CD4-positive, alpha-beta T cell (primary cell): ENCODE data around the gene HAUS8. TPM values are rescaled to one million over a fixed set of nuclear protein-coding genes. Genes with fewer than 3 reads are reported as not detected.

Experiments used
- ATAC-seq: fragments of 200-7000 bp; cut with Tn5 transposase; one replicate; pipeline ENCODE4 v1.10.0; 2022; ENCODE audit warnings: mild to moderate bottlenecking; ENCODE audit not compliant: poor library complexity
- CTCF ChIA-PET: fragments of 350-600 bp; sonication (Branson Sonifier 250); formaldehyde crosslinking; loops from one replicate; lab custom pipeline; 2021; ENCODE audit warnings: antibody characterized with exemption, inconsistent platforms; lab: Charles Lee
- POLR2A ChIA-PET: fragments of 350-600 bp; sonication (Branson Sonifier 250); formaldehyde crosslinking; loops from one replicate; lab custom pipeline; 2021; ENCODE audit warnings: antibody characterized with exemption, inconsistent platforms; lab: Charles Lee
- DNase-seq, 14 experiments: peaks; one replicate each; pipeline ENCODE4 v3.0.0-alpha.2; 2013 to 2020; ENCODE audit warnings: mixed read lengths in 2 of 14
- H3K27ac ChIP-seq, 2 donors: one replicate each; pipeline versions ENCODE4 v1.5.1 to v1.7.0; 2013; ENCODE audit warnings: low read length in 2 of 2, low read depth in 1 of 2, mild to moderate bottlenecking in 1 of 2
- H3K27me3 ChIP-seq, 2 experiments: 1 replicate in 1 of 2; 2 replicates in 1 of 2; pipeline versions ENCODE4 v1.6.1 to v1.7.0; 2013; ENCODE audit warnings: low read length in 2 of 2, control low read depth in 1 of 2, mild to moderate bottlenecking in 1 of 2, moderate library complexity in 1 of 2; ENCODE audit not compliant: insufficient read depth in 2 of 2, control insufficient read depth in 1 of 2
- H3K36me3 ChIP-seq: one replicate; pipeline ENCODE4 v1.6.1; 2013; ENCODE audit warnings: low read length, control low read depth; ENCODE audit not compliant: insufficient read depth
- H3K4me1 ChIP-seq: one replicate; pipeline ENCODE4 v1.6.1; 2013; ENCODE audit warnings: low read length, control low read depth; ENCODE audit not compliant: insufficient read depth
- H3K4me3 ChIP-seq: one replicate; pipeline ENCODE4 v1.5.1; 2013; ENCODE audit warnings: mild to moderate bottlenecking, low read length, moderate library complexity
- H3K9me3 ChIP-seq, 2 experiments: 1 replicate in 1 of 2; 2 replicates in 1 of 2; pipeline versions ENCODE4 v1.6.1 to v1.7.0; 2013; ENCODE audit warnings: low read length in 2 of 2, mild to moderate bottlenecking in 2 of 2, control low read depth in 1 of 2, moderate library complexity in 1 of 2; ENCODE audit not compliant: control insufficient read depth in 1 of 2, insufficient read depth in 1 of 2
- H3K27ac Mint-ChIP-seq: one replicate; pipeline ENCODE4 v1.8.0; 2020; ENCODE audit warnings: mixed read lengths
- H3K27me3 Mint-ChIP-seq: one replicate; pipeline ENCODE4 v1.8.0; 2021; ENCODE audit warnings: mixed read lengths
- H3K36me3 Mint-ChIP-seq: one replicate; pipeline ENCODE4 v1.8.0; 2021; ENCODE audit warnings: low read depth, mixed read lengths
- H3K4me1 Mint-ChIP-seq: one replicate; pipeline ENCODE4 v1.8.0; 2021; ENCODE audit warnings: low read depth, mixed read lengths
- H3K4me3 Mint-ChIP-seq: one replicate; pipeline ENCODE4 v1.8.0; 2020; ENCODE audit warnings: mild to moderate bottlenecking, mixed read lengths
- H3K9me3 Mint-ChIP-seq: one replicate; pipeline ENCODE4 v1.8.0; 2020; ENCODE audit warnings: mixed read lengths
- intact Hi-C, 2 experiments: fragments of 100-400 bp; cut with DNase I in 1 of 2; cut with micrococcal nuclease in 1 of 2; formaldehyde crosslinking; loops; one replicate each; pipeline versions ENCODE4 v1.15.1 to v1.9.0; 2023 to 2025; cut with DNase I, micrococcal nuclease
- total RNA-seq, 174 experiments: library from RNA in 2 of 174; stranded (reverse) in 2 of 174; gene quantifications; one replicate each; pipeline ENCODE4 v1.2.3 and lab custom pipeline; 2021 to 2026
- TF ChIP-seq, protein P1 (sequence below): fragments of 200-600 bp; IDR thresholded peaks from one replicate; pipeline ENCODE4 v1.8.0; 2022; ENCODE audit warnings: antibody characterized with exemption, mild to moderate bottlenecking

The HAUS8 gene
- total RNA-seq, 2 experiments from 2014 or later: 20.6 to 20.7 TPM

DNA sequence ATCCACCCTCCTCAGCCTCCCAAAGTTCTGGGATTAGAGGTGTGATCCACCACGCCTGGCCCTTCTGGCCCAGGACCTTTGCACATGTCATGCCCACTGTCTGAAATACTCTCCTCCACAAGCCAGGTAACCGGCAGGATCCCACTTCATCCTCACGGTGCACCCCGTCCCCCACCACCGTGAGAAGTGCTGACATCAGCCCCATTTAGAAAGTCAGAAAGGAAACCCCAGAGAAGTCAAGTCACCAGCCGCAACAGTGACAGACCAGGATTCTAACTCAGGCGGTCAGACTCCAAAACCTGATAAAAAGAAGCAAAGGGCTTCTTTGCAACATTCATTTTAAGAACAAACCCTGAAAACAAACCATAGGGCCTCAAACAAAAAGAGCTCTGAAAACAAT lies 52.5 kb downstream of the HAUS8 start:
- POLR2A ChIA-PET: no interaction called here
- peaks cover 16 to 26% of the 10 kb centered on the region in 2 experiments for H3K9me3 ChIP-seq
- Mint-ChIP-seq H3K27ac (no peak overlapping the region), H3K9me3 (peaks cover 7% of the 10 kb centered on the region), H3K36me3 (peaks cover 6% of the 10 kb centered on the region), H3K4me3 (no peak overlapping the region), H3K27me3 (peaks cover 38% of the 10 kb centered on the region), H3K4me1 (peaks cover 5% of the 10 kb centered on the region)
- DNase-seq (no peak), ATAC-seq (no peak)
- H3K36me3 ChIP-seq: no peaks in the 10 kb centered on the region
- H3K27ac ChIP-seq: no peak overlapping the region
- no peak overlapping the region for H3K4me3 ChIP-seq
- H3K4me1 ChIP-seq: peaks cover 9% of the 10 kb centered on the region
- intact Hi-C loops: no loop called here
- TF ChIP-seq, protein P1, sequence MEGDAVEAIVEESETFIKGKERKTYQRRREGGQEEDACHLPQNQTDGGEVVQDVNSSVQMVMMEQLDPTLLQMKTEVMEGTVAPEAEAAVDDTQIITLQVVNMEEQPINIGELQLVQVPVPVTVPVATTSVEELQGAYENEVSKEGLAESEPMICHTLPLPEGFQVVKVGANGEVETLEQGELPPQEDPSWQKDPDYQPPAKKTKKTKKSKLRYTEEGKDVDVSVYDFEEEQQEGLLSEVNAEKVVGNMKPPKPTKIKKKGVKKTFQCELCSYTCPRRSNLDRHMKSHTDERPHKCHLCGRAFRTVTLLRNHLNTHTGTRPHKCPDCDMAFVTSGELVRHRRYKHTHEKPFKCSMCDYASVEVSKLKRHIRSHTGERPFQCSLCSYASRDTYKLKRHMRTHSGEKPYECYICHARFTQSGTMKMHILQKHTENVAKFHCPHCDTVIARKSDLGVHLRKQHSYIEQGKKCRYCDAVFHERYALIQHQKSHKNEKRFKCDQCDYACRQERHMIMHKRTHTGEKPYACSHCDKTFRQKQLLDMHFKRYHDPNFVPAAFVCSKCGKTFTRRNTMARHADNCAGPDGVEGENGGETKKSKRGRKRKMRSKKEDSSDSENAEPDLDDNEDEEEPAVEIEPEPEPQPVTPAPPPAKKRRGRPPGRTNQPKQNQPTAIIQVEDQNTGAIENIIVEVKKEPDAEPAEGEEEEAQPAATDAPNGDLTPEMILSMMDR: no peak
- CTCF ChIA-PET: no interaction called here
- peaks cover 21 to 23% of the 10 kb centered on the region in 2 experiments for H3K27me3 ChIP-seq

DNA sequence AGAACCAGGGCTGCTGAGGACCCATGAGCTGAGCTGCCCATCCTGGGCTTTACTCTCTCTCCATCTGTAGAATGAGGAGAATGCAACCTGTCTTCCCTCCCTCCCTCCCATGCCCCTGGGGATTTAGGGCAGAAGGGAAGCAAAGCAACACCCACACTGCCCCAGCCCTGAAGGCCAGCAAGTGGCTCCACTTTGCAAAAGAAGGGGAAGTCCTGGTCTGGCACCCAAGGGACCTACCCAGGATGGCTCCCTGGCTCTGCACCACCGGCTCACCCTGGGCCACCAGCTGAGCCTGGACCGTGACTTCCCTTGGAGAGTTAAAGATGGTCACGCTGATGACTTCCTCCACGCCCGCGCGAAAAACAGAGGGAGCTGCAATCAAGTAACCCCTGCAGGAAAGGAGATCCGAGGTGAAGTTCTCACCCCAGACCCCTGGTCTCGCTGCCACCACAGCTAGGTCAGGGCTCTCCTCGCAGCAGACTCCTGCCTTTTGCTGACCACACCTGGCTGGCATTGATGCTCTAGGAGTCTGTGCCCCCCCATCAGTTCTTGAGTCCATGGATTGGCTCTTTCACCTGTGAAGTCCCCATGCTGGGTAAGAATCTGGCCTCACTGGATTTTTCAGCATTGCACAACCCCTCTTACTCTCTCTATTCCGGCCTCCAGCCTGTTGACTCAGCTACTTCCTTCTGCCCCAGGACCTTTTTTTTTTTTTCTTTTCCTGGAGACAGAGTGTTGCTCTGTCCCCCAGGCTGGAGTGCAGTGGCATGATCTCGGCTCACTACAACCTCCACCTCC lies 53.3 kb downstream of the HAUS8 start:
- no peak overlapping the region for H3K4me3 ChIP-seq

DNA sequence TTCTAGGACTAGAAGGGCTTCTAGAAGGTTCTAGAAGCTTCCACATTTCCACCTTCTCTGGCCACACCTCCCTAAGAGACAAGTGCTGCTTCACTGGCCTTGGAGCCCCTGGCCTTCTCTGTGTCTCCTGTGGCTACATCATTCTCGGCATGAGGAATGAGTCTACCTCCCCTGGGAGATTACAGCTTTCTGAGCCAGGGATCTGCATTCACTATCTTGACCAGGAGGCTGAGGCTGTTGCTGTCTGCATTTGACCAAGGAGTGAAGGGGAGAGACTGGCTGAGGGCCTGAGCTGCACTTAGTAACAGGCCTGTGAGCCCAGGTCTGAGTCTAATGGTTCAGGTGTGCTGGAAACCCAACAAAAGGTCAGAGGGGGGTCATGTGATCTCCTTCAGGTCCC lies 53.9 kb downstream of the HAUS8 start:
- intact Hi-C loops: no loop called here
- CTCF ChIA-PET: no interaction called here

More for the DNA sequence above, 53.3 kb downstream of the HAUS8 start:
- CTCF ChIA-PET: no interaction called here
- Histone ChIP-seq H3K4me1 (peaks cover 9% of the 10 kb centered on the region), H3K9me3 (peaks cover 16 to 26% of the 10 kb centered on the region in 2 experiments), H3K36me3 (no peaks in the 10 kb centered on the region), H3K27ac (no peak overlapping the region), H3K27me3 (peaks cover 14 to 16% of the 10 kb centered on the region in 2 experiments)
- intact Hi-C loops: no loop called here
- POLR2A ChIA-PET: interaction anchor here (0.7 kb wide), 1 partner anchor 1017 kb away, joined by 3 read pairs; no protein-coding TSS in a partner anchor
- TF ChIP-seq, protein P1: no peak
- ATAC-seq (no peak), DNase-seq (peak in 2 of 14 experiments; percentile 58 to 66)
- H3K9me3 Mint-ChIP-seq: peaks cover 7% of the 10 kb centered on the region
- no peak overlapping the region for H3K27ac Mint-ChIP-seq
- no peak overlapping the region for H3K4me3 Mint-ChIP-seq
- peaks cover 6% of the 10 kb centered on the region for H3K36me3 Mint-ChIP-seq
- H3K27me3 Mint-ChIP-seq: peaks cover 32% of the 10 kb centered on the region
- peaks cover 5% of the 10 kb centered on the region for H3K4me1 Mint-ChIP-seq

More for the DNA sequence above, 53.9 kb downstream of the HAUS8 start:
- H3K27ac ChIP-seq: no peak overlapping the region
- peaks cover 16 to 26% of the 10 kb centered on the region in 2 experiments for H3K9me3 ChIP-seq
- H3K36me3 ChIP-seq: no peaks in the 10 kb centered on the region
- Mint-ChIP-seq H3K4me1 (peaks cover 5% of the 10 kb centered on the region), H3K9me3 (peaks cover 7% of the 10 kb centered on the region), H3K27ac (no peak overlapping the region), H3K27me3 (peaks cover 32% of the 10 kb centered on the region), H3K4me3 (no peak overlapping the region), H3K36me3 (peaks cover 6% of the 10 kb centered on the region)
- POLR2A ChIA-PET: interaction anchor here (0.7 kb wide), 1 partner anchor 1018 kb away, joined by 3 read pairs; no protein-coding TSS in a partner anchor
- DNase-seq (no peak), ATAC-seq (no peak)
- TF ChIP-seq, protein P1: no peak
- H3K4me1 ChIP-seq: peaks cover 8% of the 10 kb centered on the region
- H3K4me3 ChIP-seq: no peak overlapping the region
- H3K27me3 ChIP-seq: peaks cover 13 to 15% of the 10 kb centered on the region in 2 experiments
